CD4-positive, alpha-beta T cell treated with Interleukin-15 for 1 hour (primary cell): ENCODE results near the gene KRTAP10-3.
"Not testable (repeated sequence)": the region's sequence is repeated elsewhere in the genome, so short reads cannot be mapped to it uniquely, and the experiment has no call there.

Experiments used
- DNase-seq: peaks from one replicate; pipeline ENCODE4 v3.0.0-alpha.2; 2020

KRTAP10-3 gene

GRCh38 chr21:44558695-44559094 lies at the start of gene KRTAP10-3:
Gene KRTAP10-3, minus strand, starts transcription at chr21:44558795. Its CDS starts 80 bp downstream, at chr21:44558715.
- DNase-seq: no peak

DNA sequence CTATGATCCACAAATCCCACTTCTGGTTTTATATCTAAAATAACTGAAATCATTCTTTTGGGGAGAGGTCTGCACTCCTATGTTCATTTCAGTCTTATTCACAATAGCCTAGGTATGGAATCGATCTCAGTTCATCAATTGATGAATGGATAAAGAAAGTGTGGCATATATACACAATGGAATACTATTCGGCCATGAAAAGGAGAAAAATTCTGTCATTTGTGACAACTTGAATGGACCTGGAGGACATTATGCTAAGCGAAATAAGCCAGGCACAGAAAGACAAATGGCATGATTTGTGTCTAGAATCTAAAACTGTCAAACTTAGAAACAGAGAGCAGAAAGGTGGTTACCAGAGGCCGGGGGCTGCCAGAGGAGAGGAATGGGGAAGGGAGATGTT lies 47.9 kb upstream of the KRTAP10-3 start:
- no peak for DNase-seq

DNA sequence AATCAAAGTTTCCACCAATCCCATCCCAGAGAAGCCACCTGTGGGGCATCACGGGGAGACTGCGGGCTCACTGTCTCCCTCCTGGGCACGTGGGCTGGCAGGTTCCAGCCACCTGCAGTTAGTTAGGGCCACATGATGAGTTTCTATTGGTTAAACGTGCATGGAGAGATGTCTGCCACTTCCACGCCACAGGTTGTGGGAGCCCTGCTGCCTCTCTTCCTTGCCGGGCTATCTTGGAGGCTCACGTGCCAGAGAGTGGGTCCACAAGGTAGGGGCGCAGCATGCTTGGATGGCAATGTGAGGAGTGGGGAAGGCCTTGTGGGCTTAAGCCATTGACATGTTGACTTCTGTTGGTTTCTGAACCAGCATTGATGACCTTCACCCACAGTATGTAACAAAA lies 45.3 kb upstream of the KRTAP10-3 start:
- no peak for DNase-seq

GRCh38 chr21:44603109-44603875 lies 44.7 kb upstream of the KRTAP10-3 start:
- DNase-seq: no peak

GRCh38 chr21:44602463-44602850 lies 43.9 kb upstream of the KRTAP10-3 start:
- DNase-seq: no peak

GRCh38 chr21:44601596-44602462 lies 43.2 kb upstream of the KRTAP10-3 start:
- DNase-seq: no peak

GRCh38 chr21:44601091-44601490 lies 42.5 kb upstream of the KRTAP10-3 start:
- DNase-seq: not testable (repeated sequence)

DNA sequence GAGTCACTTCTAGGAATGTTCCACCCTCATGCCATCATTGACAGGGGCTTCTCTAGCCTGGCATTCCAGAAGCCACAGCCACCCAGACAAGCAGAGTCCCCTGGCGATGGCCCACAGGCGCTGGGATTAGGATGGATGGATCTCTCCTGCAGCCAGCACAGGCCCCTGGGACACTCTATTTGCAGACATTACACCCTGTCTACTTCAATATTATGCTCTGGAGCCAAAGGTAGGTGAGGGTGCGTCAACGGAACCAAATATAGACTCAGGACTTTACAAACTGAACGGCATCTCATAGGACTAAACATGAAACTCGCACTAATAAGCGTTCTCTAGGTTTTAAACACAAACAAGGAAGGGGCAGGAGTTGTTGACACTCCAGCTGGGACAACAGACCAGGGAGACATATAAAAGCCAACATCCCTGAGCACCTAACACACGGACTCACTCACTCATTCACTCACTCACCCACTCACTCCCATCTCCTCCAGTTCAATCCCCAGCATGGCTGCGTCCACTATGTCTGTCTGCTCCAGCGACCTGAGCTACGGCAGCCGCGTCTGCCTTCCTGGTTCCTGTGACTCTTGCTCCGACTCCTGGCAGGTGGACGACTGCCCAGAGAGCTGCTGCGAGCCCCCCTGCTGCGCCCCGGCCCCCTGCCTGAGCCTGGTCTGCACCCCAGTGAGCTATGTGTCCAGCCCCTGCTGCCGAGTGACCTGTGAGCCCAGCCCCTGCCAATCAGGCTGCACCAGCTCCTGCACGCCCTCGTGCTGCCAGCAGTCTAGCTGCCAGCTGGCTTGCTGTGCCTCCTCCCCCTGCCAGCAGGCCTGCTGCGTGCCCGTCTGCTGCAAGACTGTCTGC lies 41.8 kb upstream of the KRTAP10-3 start, which contains the start of gene KRTAP10-7:
Gene KRTAP10-7 (plus strand): TSS at position 480 of the 861 bp plus-strand sequence. CDS start 25 bp downstream, at position 505.
- DNase-seq: not testable (repeated sequence)

DNA sequence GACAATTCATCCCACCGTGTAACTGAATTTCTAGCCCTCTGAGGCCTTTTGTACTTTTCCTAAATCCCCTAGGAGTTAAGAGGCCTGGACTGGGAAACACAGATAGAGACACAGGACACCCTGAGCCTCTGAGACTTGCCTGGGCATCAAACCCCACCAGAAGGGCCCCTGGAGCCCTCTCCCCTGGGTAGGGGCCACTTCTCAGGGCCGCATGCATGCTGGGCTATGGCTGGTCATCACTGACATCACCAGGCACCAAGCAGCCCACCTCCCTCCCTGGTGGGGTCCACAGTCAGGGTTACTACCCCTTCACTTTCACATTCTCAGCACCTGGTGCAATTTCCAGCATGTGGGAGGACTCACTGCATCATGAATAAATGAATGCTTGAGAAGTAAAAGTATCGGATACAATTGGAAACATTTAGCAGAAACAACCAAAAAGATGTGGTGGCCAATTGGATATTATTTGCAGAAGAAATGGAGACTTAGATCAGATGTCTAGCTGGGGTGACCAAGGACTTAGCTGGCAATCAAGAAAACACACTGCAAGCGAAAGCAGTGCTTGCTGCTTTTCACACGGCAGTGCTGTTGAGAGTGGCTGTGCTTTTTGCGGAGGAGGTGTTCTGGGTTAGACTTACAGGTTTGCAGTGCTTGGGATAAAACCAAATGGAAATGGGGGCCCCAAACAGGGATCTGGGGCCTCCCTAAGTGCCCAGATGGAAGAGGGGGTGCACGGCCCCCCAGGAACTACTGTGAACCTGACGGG lies 40.9 kb upstream of the KRTAP10-3 start:
- DNase-seq: no peak

DNA sequence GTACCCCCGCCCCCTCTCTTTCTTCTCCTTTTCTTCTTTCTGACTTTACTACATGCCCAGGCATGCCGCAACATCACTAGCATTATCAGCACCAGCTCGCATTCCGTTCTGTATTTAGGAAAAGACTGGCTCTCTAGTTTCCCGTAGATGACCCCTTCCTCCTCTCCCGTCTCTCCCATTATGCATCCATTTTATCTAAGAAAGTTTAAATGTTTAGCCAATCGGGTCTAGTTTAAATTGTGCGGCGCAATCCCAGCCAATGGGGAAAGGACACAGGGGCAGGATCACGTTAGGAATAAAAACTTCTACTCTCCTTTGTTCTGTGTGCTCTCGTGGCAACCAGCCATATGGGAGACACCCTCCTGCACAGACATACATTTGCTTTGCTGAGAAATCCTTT lies 39.5 kb upstream of the KRTAP10-3 start:
- no peak for DNase-seq

GRCh38 chr21:44596068-44596725 lies 37.6 kb upstream of the KRTAP10-3 start:
- DNase-seq: no peak

- DNase-seq: no peak
These were observed 36.9 kb upstream of the KRTAP10-3 start for GRCh38 chr21:44595524-44595923.

GRCh38 chr21:44594406-44594916 lies 35.9 kb upstream of the KRTAP10-3 start:
- DNase-seq: no peak

- DNase-seq: no peak
These were observed 35.2 kb upstream of the KRTAP10-3 start for GRCh38 chr21:44593598-44594405.

GRCh38 chr21:44592446-44593311 lies 34.1 kb upstream of the KRTAP10-3 start, which contains the start of gene KRTAP10-6:
Gene KRTAP10-6, minus strand, starts transcription at chr21:44592505. Its CDS starts 21 bp downstream, at chr21:44592484.
- no peak for DNase-seq

DNA sequence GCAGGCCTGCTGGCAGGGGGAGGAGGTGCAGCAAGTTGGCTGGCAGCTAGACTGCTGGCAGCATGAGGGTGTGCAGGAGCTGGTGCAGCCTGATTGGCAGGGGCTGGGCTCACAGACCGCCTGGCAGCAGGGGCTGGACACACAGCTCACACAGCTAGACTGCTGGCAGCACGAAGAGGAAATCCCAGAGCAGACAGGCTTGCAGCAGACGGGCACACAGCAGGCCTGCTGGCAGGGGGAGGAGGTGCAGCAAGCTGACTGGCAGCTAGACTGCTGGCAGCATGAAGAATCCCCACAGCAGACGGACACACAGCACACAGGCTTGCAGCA lies 33.2 kb upstream of the KRTAP10-3 start:
- not testable (repeated sequence) for DNase-seq

- not testable (repeated sequence) for DNase-seq
These were observed 32.6 kb upstream of the KRTAP10-3 start for GRCh38 chr21:44590897-44591800.

GRCh38 chr21:44590311-44590721 lies 31.7 kb upstream of the KRTAP10-3 start:
- DNase-seq: no peak
